Epithelial cell of esophagus (primary cell): Measurements from ENCODE around the gene CFAP97D2.
"Not testable (repeated sequence)": the region's sequence is repeated elsewhere in the genome, so short reads cannot be mapped to it uniquely, and the experiment has no call there.

Source experiments
- DNase-seq: peaks from one replicate; pipeline ENCODE4 v3.0.0; 2010; ENCODE audit warnings: low read depth
- H3K4me3 ChIP-seq: 2 replicates; pipeline ENCODE4 v1.5.1; 2011; ENCODE audit warnings: mild to moderate bottlenecking, low read length, control low read depth
- TF ChIP-seq, protein P1 (sequence below): IDR thresholded peaks from 2 replicates; pipeline ENCODE4 v1.5.1; 2011; ENCODE audit warnings: low read depth, mild to moderate bottlenecking, low read length, control low read depth, inconsistent platforms; ENCODE audit not compliant: insufficient read depth; ENCODE audit errors: missing control alignments

The CFAP97D2 gene

DNA sequence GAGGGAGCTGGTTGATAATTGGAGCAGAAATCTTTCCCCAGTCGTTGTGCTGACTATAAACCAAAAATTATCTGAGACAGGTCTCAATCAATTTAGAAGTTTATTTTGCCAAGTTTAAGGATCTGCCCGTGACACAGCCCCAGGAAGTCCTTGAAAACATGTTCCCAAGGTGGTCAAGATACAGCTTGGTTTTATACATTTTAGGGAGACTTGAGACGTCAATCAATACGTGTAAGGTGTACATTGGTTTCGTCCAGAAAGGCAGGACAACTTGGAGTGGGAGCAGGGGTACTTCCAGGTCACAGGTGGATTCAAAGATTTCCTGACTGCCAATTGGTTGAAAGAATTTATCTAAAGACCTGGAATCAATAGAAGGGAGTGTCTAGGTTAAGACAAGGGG lies 17.6 kb downstream of the CFAP97D2 start:
- H3K4me3 ChIP-seq = no peak overlapping the region
- no peak for DNase-seq
- TF ChIP-seq, protein P1, sequence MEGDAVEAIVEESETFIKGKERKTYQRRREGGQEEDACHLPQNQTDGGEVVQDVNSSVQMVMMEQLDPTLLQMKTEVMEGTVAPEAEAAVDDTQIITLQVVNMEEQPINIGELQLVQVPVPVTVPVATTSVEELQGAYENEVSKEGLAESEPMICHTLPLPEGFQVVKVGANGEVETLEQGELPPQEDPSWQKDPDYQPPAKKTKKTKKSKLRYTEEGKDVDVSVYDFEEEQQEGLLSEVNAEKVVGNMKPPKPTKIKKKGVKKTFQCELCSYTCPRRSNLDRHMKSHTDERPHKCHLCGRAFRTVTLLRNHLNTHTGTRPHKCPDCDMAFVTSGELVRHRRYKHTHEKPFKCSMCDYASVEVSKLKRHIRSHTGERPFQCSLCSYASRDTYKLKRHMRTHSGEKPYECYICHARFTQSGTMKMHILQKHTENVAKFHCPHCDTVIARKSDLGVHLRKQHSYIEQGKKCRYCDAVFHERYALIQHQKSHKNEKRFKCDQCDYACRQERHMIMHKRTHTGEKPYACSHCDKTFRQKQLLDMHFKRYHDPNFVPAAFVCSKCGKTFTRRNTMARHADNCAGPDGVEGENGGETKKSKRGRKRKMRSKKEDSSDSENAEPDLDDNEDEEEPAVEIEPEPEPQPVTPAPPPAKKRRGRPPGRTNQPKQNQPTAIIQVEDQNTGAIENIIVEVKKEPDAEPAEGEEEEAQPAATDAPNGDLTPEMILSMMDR = no peak

DNA sequence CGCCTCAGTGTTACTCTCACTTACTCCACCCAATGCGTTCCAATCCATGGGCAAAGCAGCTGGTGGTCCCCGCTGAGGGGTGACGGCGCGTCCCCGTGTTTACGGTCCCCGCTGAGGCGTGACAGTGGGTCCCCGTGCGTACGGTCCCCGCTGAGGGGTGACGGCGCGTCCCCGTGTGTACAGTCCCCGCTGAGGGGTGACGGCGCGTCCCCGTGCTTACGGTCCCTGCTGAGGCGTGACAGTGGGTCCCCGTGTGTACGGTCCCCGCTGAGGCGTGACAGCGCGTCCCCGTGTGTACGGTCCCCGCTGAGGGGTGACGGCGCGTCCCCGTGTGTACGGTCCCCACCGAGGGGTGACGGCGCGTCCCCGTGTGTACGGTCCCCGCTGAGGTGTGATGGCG lies 19.5 kb downstream of the CFAP97D2 start:
- no peak overlapping the region for H3K4me3 ChIP-seq
- no peak for DNase-seq
- TF ChIP-seq, protein P1 = no peak

DNA sequence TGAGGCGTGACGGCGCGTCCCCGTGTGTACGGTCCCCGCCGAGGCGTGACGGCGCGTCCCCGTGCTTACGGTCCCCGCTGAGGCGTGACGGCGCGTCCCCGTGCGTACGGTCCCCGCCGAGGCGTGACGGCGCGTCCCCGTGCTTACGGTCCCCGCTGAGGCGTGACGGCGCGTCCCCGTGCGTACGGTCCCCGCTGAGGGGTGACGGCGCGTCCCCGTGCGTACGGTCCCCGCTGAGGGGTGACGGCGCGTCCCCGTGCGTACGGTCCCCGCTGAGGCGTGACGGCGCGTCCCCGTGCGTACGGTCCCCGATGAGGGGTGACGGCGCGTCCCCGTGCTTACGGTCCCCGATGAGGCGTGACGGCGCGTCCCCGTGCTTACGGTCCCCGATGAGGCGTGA lies 20.5 kb downstream of the CFAP97D2 start:
- DNase-seq, H3K4me3 ChIP-seq: not testable (repeated sequence)

DNA sequence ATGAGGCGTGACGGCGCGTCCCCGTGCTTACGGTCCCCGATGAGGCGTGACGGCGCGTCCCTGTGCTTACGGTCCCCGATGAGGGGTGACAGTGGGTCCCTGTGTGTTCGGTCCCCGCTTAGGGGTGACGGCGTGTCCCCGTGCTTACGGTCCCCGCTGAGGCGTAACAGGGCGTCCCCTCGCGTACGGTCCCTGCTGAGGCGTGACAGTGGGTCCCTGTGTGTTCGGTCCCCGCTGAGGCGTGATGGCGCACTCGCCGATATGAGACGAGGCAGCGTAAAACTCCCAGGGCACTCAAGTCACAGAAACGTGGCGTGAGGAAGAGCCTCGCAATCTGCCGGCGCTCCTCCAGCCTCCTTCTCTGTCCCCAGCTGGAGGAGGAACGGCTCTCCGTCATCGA lies 20.9 kb downstream of the CFAP97D2 start:
- no peak overlapping the region for H3K4me3 ChIP-seq
- TF ChIP-seq, protein P1 = no peak
- no peak for DNase-seq

DNA sequence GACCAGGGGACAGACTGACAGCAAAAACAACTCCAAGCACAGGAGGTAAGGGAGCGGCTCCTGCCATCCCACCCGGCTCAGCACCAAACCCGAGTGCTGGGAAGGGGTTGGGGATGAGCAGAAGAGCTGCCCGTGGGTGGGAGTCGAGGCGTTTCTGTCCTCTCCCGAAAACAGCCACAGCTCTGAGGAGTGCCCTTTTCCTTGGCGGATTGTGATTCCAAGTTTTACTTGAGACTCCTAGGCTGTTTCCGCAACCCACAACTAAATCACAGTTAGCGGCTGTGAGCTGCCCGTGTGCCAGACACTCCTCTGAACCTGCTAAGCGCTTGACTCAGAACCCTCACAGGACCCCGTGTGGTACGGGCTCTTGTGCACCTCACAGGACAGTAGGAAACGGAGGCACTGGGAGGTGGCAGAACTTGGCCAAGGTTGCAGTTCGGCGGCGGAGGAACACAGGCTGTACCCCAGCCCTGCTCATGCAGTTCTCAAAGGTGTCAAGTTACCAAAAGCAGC lies 21.4 kb downstream of the CFAP97D2 start:
- no peak overlapping the region for H3K4me3 ChIP-seq
- DNase-seq = no peak
- TF ChIP-seq, protein P1 = no peak

DNA sequence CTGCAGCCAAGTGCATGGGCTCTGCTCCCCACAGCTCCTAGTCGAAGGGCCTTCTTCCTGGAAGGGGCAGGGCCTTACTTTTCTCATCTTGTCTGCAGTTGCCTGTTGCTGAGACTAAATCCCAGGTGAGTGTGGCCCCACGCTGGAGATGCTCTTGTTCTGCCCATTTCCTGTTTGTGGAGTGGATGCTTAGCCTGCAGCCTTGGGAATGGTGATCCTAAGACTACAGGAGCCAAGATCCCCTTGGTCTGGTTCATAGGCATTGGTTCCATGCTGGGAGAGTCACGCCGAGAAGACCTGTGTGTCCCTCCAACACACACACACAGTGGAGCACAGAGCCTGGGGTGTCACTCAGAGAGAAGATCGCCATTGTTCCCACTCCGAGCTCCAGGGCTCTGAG lies 23.5 kb downstream of the CFAP97D2 start:
- no peak for DNase-seq
- TF ChIP-seq, protein P1 = no peak
- H3K4me3 ChIP-seq = no peak overlapping the region

DNA sequence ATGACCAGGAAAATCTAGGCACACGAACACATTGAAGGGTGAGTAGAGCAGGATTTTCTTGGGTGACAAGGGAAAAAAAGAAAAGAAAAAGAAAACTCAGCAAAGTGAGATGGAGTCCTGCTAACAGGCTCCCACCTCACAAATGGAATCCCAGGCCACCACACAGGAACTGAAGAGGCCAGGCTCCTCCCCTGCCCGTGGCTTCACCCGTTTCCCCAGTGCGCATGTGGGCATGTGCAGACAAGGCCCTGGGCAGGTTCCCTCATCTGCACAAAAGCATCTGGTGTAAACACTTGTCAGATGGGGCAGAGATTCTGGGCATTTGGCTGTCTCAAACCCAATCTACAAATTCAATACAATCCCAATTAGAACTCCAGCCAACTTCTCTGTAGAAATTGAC lies 24.5 kb downstream of the CFAP97D2 start:
- peak; percentile 63 for DNase-seq
- TF ChIP-seq, protein P1 = no peak
- no peak overlapping the region for H3K4me3 ChIP-seq
